IMR-90 (cell line): ENCODE measurements around the gene CIAO3. TPM values are rescaled to one million over a fixed set of nuclear protein-coding genes. Genes with fewer than 3 reads are reported as not detected.

Experiments
- ATAC-seq: fragments of 200-7000 bp; cut with Tn5 transposase; 2 replicates; pipeline ENCODE4 v1.9.1; 2020; ENCODE audit warnings: low read depth, mild to moderate bottlenecking, moderate library complexity
- BruUV-seq: library from RNA; stranded (reverse); fragments of 400-500 nt; replicated peaks from 2 replicates; lab custom pipeline; 2021; lab: Mats Ljungman, UMichigan
- CTCF ChIA-PET: fragments of 300-600 bp; formaldehyde crosslinking; extraction: SDS; loops from one replicate; lab custom pipeline; 2021; ENCODE audit warnings: antibody characterized with exemption; lab: Yijun Ruan, JAX
- POLR2A ChIA-PET: fragments of 300-600 bp; sonication (Branson Sonifier 250); formaldehyde crosslinking; loops from one replicate; lab custom pipeline; 2022; ENCODE audit warnings: antibody characterized with exemption; ENCODE audit not compliant: unreplicated experiment; lab: Charles Lee
- DNase-seq: peaks from one replicate; pipeline ENCODE4 v3.0.0; 2013
- H2AFZ ChIP-seq: replicated peaks from 2 replicates; pipeline ENCODE3; 2013; ENCODE audit warnings: low read length, mild to moderate bottlenecking; ENCODE audit not compliant: poor library complexity
- H2AK5ac ChIP-seq: 2 replicates; pipeline ENCODE4 v1.6.1; 2013; ENCODE audit warnings: low read depth, low read length, inconsistent platforms
- H2AK9ac ChIP-seq: replicated peaks from 2 replicates; pipeline ENCODE3; 2013; ENCODE audit warnings: mild to moderate bottlenecking, low read depth, low read length, moderate library complexity; ENCODE audit not compliant: poor library complexity
- H2BK120ac ChIP-seq: 2 replicates; pipeline ENCODE4 v1.6.1; 2013; ENCODE audit warnings: low read depth, low read length, inconsistent platforms
- H2BK15ac ChIP-seq: 3 replicates; pipeline ENCODE4 v1.6.1; 2013; ENCODE audit warnings: low read depth, low read length, inconsistent platforms
- H2BK20ac ChIP-seq: 2 replicates; pipeline ENCODE4 v1.6.1; 2013; ENCODE audit warnings: low read depth, mild to moderate bottlenecking, inconsistent platforms, low read length, moderate library complexity
- H2BK5ac ChIP-seq: 2 replicates; pipeline ENCODE4 v1.6.1; 2013; ENCODE audit warnings: mild to moderate bottlenecking, low read depth, low read length, inconsistent platforms; ENCODE audit not compliant: poor library complexity, severe bottlenecking
- H3K14ac ChIP-seq: replicated peaks from 2 replicates; pipeline ENCODE4 v1.6.1; 2013; ENCODE audit warnings: low read depth, low read length, inconsistent platforms
- H3K18ac ChIP-seq: 2 replicates; pipeline ENCODE4 v1.6.1; 2013; ENCODE audit warnings: low read depth, low read length, control low read depth
- H3K23ac ChIP-seq: 2 replicates; pipeline ENCODE4 v1.6.1; 2013; ENCODE audit warnings: low read depth, low read length, inconsistent platforms
- H3K27ac ChIP-seq: 2 replicates; pipeline ENCODE4 v1.5.1; 2013; ENCODE audit warnings: mild to moderate bottlenecking, control low read depth, low read length; ENCODE audit not compliant: insufficient read depth
- H3K27me3 ChIP-seq: 2 replicates; pipeline ENCODE4 v1.6.1; 2013; ENCODE audit warnings: low read length; ENCODE audit not compliant: control insufficient read depth, insufficient read depth
- H3K36me3 ChIP-seq: 2 replicates; pipeline ENCODE4 v1.6.1; 2013; ENCODE audit warnings: low read length, mixed read lengths; ENCODE audit not compliant: control insufficient read depth, insufficient read depth
- H3K4ac ChIP-seq: 2 replicates; pipeline ENCODE4 v1.6.1; 2013; ENCODE audit warnings: low read depth, low read length, inconsistent platforms
- H3K4me1 ChIP-seq: 2 replicates; pipeline ENCODE4 v1.6.1; 2013; ENCODE audit warnings: low read length, mixed read lengths; ENCODE audit not compliant: control insufficient read depth, insufficient read depth
- H3K4me2 ChIP-seq: 2 replicates; pipeline ENCODE4 v1.6.1; 2013; ENCODE audit warnings: low read depth, mild to moderate bottlenecking, control low read depth, low read length, moderate library complexity
- H3K4me3 ChIP-seq: 2 replicates; pipeline ENCODE4 v1.5.1; 2013; ENCODE audit warnings: low read depth, mild to moderate bottlenecking, control low read depth, low read length, moderate library complexity; ENCODE audit not compliant: insufficient read depth
- H3K56ac ChIP-seq: 2 replicates; pipeline ENCODE4 v1.6.1; 2013; ENCODE audit warnings: low read length, inconsistent platforms; ENCODE audit not compliant: insufficient read depth; ENCODE audit errors: extremely low read depth
- H3K79me1 ChIP-seq, 2 experiments: 2 replicates each; pipeline ENCODE4 v1.6.1; 2013; ENCODE audit warnings: low read length in 2 of 2, inconsistent platforms in 1 of 2, low read depth in 1 of 2
- H3K9ac ChIP-seq: 2 replicates; pipeline ENCODE4 v1.6.1; 2013; ENCODE audit warnings: low read depth, low read length, control low read depth
- H3K9me1 ChIP-seq: 2 replicates; pipeline ENCODE4 v1.6.1; 2013; ENCODE audit warnings: low read length, inconsistent platforms; ENCODE audit not compliant: insufficient read depth
- H3K9me3 ChIP-seq: 2 replicates; pipeline ENCODE4 v1.6.1; 2013; ENCODE audit warnings: low read length; ENCODE audit not compliant: control insufficient read depth, insufficient read depth
- H4K20me1 ChIP-seq: 2 replicates; pipeline ENCODE4 v1.6.1; 2013; ENCODE audit warnings: low read length, inconsistent platforms; ENCODE audit not compliant: insufficient read depth
- H4K5ac ChIP-seq: 2 replicates; pipeline ENCODE4 v1.6.1; 2013; ENCODE audit warnings: mild to moderate bottlenecking, low read depth, low read length, control low read depth
- H4K8ac ChIP-seq, 2 experiments: 2 replicates each; pipeline ENCODE4 v1.6.1; 2013; ENCODE audit warnings: low read depth in 2 of 2, low read length in 2 of 2, control low read depth in 1 of 2, inconsistent platforms in 1 of 2
- H4K91ac ChIP-seq: 2 replicates; pipeline ENCODE4 v1.6.1; 2013; ENCODE audit warnings: low read depth, low read length, inconsistent platforms; ENCODE audit not compliant: insufficient read depth
- BHLHE40 ChIP-seq: fragments of 150-350 bp; IDR thresholded peaks from 2 replicates; pipeline ENCODE4 v1.6.1; 2016; ENCODE audit warnings: mild to moderate bottlenecking, low read depth, low read length
- USF2 ChIP-seq: fragments of 150-350 bp; IDR thresholded peaks from 2 replicates; pipeline ENCODE4 v1.6.1; 2017; ENCODE audit warnings: mild to moderate bottlenecking, antibody characterized with exemption, low read length, low read depth
- WGBS, 2 experiments: methylation state at CpG; one replicate each; pipeline versions ENCODE4 v1.1.5 to v1.1.7; 2013; ENCODE audit warnings: missing lambda C conversion rate in 2 of 2; ENCODE audit not compliant: insufficient read length in 1 of 2; ENCODE audit errors: extremely low coverage in 2 of 2; 5-methylcytosine and 5-hydroxymethylcytosine counted together
- dilution Hi-C: fragments of 300-500 bp; cut with HindIII; formaldehyde crosslinking; loops from one replicate; pipeline ENCODE4 v1.14.3; 2018; ENCODE audit warnings: low sequenced_read_pairs; ENCODE audit not compliant: unreplicated experiment
- in situ Hi-C: fragments of 300-500 bp; cut with MboI; formaldehyde crosslinking; loops from 3 replicates; pipeline ENCODE4 v1.14.3; 2019; ENCODE audit warnings: low sequenced_read_pairs, inconsistent platforms, mixed read lengths
- intact Hi-C: fragments of 100-400 bp; cut with micrococcal nuclease; formaldehyde crosslinking; loops from 2 replicates; pipeline ENCODE4 v1.10.0; 2022
- polyA plus RNA-seq, 3 experiments: library from polyadenylated mRNA; depleted of rRNA; stranded (reverse); fragments of >200 nt; gene quantifications; 2 replicates each; pipeline ENCODE4 v1.2.3, GENCODE V29; 2012; ENCODE audit warnings: low replicate concordance in 1 of 3
- total RNA-seq: library from RNA; depleted of rRNA; stranded (reverse); fragments of >200 nt; gene quantifications from 2 replicates; pipeline ENCODE4 v1.2.3, GENCODE V29; 2012

Gene CIAO3
- total and polyA plus RNA-seq, 2 of the 4 experiments (the other 2 are of a cell fraction), result 17.0 to 20.2 TPM

- intact Hi-C loops, result no loop called here
- Histone ChIP-seq H3K9me3 (no peaks in the 10 kb centered on the region), H3K79me1 (no peaks in the 10 kb centered on the region), H4K20me1 (no peaks in the 10 kb centered on the region), H3K9ac (no peak overlapping the region), H3K14ac (no peak overlapping the region), H2BK20ac (no peak overlapping the region), H3K9me1 (no peaks in the 10 kb centered on the region), H4K5ac (no peak overlapping the region), H3K4me1 (no peaks in the 10 kb centered on the region), H4K91ac (no peak overlapping the region), H2BK15ac (no peak overlapping the region), H3K23ac (no peak overlapping the region), H3K4me2 (no peak overlapping the region), H2AK5ac (no peak overlapping the region), H3K4ac (no peak overlapping the region), H2AK9ac (no peak overlapping the region), H3K4me3 (no peak overlapping the region), H3K27me3 (no peaks in the 10 kb centered on the region), H2BK5ac (no peak overlapping the region), H3K36me3 (no peaks in the 10 kb centered on the region), H4K8ac (no peak overlapping the region), H3K27ac (no peak overlapping the region), H3K18ac (no peak overlapping the region), H3K56ac (no peak overlapping the region), H2AFZ (no peak overlapping the region), H2BK120ac (no peak overlapping the region)
- in situ Hi-C loops, result no loop called here
- dilution Hi-C loops, result no loop called here
- no peak for TF ChIP-seq USF2
- TF ChIP-seq BHLHE40, result no peak
- DNase-seq, result no peak
- ATAC-seq, result no peak
- no TSS peak for BruUV-seq
- POLR2A ChIA-PET, result no interaction called here
- CTCF ChIA-PET, result no interaction called here
- 67% methylated on average over 4 of the region's 38 CpGs; no CpG with 5 or more reads in 1 of the 2 experiments for WGBS, 2 experiments
Measured at GRCh38 chr16:767743-768235, 27.0 kb upstream of the CIAO3 start.
